Tibial nerve (tissue), 3 donors: Measurements from ENCODE around the gene IQGAP2.

Experiments used
- CTCF ChIP-seq, 5 experiments: fragments of 200-600 bp in 3 of 5; fragments of 450-650 bp in 2 of 5; sonication (generic) in 3 of 5; IDR thresholded peaks; one replicate each; pipeline ENCODE4 v1.5.1; 2016 to 2019; ENCODE audit warnings: antibody characterized with exemption in 5 of 5, mild to moderate bottlenecking in 3 of 5, moderate library complexity in 2 of 5
- POLR2A ChIP-seq, 2 donors: fragments of 450-650 bp; IDR thresholded peaks; one replicate each; pipeline ENCODE4 v1.6.1; 2017; ENCODE audit warnings: antibody characterized with exemption in 2 of 2, mild to moderate bottlenecking in 2 of 2, moderate library complexity in 2 of 2

- TF ChIP-seq CTCF (IDR thresholded peaks at IDR 0.05) (no peak), POLR2A (IDR thresholded peaks at IDR 0.05) (no peak)
Observed at GRCh38 chr5:76471406-76471805, 68.3 kb downstream of the IQGAP2 start.
